ENCODE data around the gene CDCA4. TPM values are rescaled to one million over a fixed set of nuclear protein-coding genes. Genes with fewer than 3 reads are reported as not detected.
A peak's percentile ranks its signal among the peaks of the same experiment; 100 is the strongest.

CDCA4 gene
- total and polyA plus RNA-seq, 10 of the 15 experiments (the other 5 are each of a cell fraction or from before 2014, with no cell fraction given) = 10.4 to 64.0 (median 52.1) TPM

GRCh38 chr14:105019861-105020814 lies 745 bp downstream of the CDCA4 start (continued):
- TF ChIP-seq IKZF2 (IDR thresholded peaks at IDR 0.05) (0 out of 4 replicates have a peak, but pooled peaks of 1 of the 2 experiments have one; percentile 28), CBX3 (IDR thresholded peaks at IDR 0.05; ENCODE audit: borderline replicate concordance, low read depth) (no peak), JUNB (IDR thresholded peaks at IDR 0.05) (no peak), SUZ12 (IDR thresholded peaks at IDR 0.05; ENCODE audit: unreplicated experiment) (no peak), ZNF384 (IDR thresholded peaks at IDR 0.05; ENCODE audit: borderline replicate concordance, low read depth, low read length) (no peak), ASH2L (IDR thresholded peaks at IDR 0.05; ENCODE audit: borderline replicate concordance, low read depth) (no peak), HDAC2 (IDR thresholded peaks at IDR 0.05) (no peak), NFXL1 (IDR thresholded peaks at IDR 0.05; ENCODE audit: borderline replicate concordance) (no peak), CBFB (IDR thresholded peaks at IDR 0.05; ENCODE audit: low read depth) (no peak), CHD2 (IDR thresholded peaks at IDR 0.05; ENCODE audit: borderline replicate concordance, low read depth, low read length) (no peak), RUNX3 (IDR thresholded peaks at IDR 0.05; ENCODE audit: low read length) (0 out of 2 replicates have a peak, but pooled peaks have one; percentile 2), NFYB (IDR thresholded peaks at IDR 0.05; ENCODE audit: insufficient read depth, low read depth, low read length) (no peak), PAX5 (IDR thresholded peaks at IDR 0.05; ENCODE audit: borderline replicate concordance, low read depth, low read length) (no peak), SMAD1 (IDR thresholded peaks at IDR 0.05; ENCODE audit: low read depth, partially characterized antibody) (no peak), STAT1 (conservative IDR thresholded peaks at IDR 0.05) (no peak), NFIC (IDR thresholded peaks at IDR 0.05; ENCODE audit: low read depth, low read length) (no peak), RELA (IDR thresholded peaks at IDR 0.05; ENCODE audit: borderline replicate concordance, partially characterized antibody) (no peak), NBN (IDR thresholded peaks at IDR 0.05) (no peak), ZNF622 (IDR thresholded peaks at IDR 0.05) (no peak), SUPT20H (IDR thresholded peaks at IDR 0.05; ENCODE audit: borderline replicate concordance, control insufficient read depth, low read depth, low read length) (no peak), MEF2B (IDR thresholded peaks at IDR 0.05; ENCODE audit: partially characterized antibody, poor library complexity, severe bottlenecking) (no peak)
- TF ChIP-seq, protein P1, sequence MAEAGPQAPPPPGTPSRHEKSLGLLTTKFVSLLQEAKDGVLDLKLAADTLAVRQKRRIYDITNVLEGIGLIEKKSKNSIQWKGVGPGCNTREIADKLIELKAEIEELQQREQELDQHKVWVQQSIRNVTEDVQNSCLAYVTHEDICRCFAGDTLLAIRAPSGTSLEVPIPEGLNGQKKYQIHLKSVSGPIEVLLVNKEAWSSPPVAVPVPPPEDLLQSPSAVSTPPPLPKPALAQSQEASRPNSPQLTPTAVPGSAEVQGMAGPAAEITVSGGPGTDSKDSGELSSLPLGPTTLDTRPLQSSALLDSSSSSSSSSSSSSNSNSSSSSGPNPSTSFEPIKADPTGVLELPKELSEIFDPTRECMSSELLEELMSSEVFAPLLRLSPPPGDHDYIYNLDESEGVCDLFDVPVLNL (IDR thresholded peaks at IDR 0.05; ENCODE audit: low read depth, low read length) = no peak
- TF ChIP-seq, protein P2, sequence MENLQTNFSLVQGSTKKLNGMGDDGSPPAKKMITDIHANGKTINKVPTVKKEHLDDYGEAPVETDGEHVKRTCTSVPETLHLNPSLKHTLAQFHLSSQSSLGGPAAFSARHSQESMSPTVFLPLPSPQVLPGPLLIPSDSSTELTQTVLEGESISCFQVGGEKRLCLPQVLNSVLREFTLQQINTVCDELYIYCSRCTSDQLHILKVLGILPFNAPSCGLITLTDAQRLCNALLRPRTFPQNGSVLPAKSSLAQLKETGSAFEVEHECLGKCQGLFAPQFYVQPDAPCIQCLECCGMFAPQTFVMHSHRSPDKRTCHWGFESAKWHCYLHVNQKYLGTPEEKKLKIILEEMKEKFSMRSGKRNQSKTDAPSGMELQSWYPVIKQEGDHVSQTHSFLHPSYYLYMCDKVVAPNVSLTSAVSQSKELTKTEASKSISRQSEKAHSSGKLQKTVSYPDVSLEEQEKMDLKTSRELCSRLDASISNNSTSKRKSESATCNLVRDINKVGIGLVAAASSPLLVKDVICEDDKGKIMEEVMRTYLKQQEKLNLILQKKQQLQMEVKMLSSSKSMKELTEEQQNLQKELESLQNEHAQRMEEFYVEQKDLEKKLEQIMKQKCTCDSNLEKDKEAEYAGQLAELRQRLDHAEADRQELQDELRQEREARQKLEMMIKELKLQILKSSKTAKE (IDR thresholded peaks at IDR 0.05; ENCODE audit: low read depth, poor library complexity, severe bottlenecking) = no peak

Measured in GM12878 (cell line).